Skeletal muscle cell (primary cell): Measurements from ENCODE around the gene FAM83C.
"Not testable (repeated sequence)": the region's sequence is repeated elsewhere in the genome, so short reads cannot be mapped to it uniquely, and the experiment has no call there.

Experiments used
- DNase-seq: peaks from one replicate; pipeline ENCODE4 v3.0.0-alpha.2; 2010; ENCODE audit warnings: low read depth
- H3K4me3 ChIP-seq: 2 replicates; pipeline ENCODE4 v1.5.1; 2011; ENCODE audit warnings: low read depth, mild to moderate bottlenecking, control low read depth, low read length, moderate library complexity

Gene FAM83C

DNA sequence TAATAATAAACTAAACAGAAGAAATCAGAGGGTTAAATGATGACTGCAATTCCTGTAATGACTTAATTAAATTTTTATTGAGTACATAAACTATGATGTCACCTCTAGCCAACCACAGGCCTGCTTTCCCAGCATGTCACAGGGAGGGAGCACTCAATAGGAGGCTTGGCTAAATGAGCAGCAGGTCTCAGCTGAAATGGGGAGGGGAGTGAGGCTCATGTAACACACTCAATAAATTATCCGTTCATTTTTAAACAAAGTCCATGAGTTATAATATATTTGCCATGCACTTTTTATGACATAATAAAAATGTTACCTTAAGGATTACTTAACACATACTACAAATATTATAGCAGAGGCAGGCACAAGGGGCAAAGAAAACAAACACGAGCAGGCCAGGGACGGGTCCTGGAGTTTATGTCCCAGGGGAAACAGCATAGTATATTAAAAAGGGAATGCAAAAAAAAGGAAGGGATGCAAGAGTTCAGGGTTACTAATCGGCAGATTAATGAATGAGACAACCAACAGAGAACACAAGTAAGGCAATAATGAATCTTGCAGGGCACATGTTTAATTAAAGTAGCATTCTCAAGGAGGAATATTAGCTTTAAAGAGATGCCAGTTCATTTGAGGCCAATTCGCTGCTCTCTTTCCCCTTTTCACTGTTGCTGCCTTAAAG is 27.1 kb upstream of the FAM83C start:
- peak; percentile 45 for DNase-seq
- no peak overlapping the region for H3K4me3 ChIP-seq

DNA sequence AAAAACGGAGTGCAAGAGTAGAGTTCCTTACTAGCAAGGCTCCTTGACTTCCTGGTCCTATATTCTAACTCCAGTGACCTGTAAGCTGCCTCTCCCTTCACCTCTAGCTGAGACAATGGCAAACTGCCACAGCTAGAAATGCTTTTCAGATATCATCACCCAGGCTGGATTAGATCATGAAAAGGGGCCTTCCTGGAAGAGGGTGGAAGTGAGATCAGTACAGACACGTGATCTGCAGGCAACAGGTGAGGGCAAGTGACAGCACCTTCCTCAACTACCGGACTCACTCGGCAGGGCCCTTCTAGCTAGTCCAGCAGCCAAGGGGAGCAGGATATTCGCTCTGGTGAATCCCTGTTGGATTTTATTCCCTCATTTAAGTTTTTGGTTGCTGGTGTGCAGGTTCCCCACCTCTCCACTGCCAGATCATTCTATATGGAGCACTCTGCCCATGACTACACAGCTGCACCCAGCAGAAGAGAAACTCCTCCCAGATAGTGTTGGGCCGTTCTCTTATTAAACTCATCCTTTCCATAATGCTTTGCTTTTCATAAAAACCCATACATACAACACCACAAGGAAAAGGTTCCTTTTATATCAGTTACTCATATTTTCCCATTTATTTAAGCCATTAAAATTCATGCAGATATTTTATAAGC is 26.4 kb upstream of the FAM83C start:
- no peak overlapping the region for H3K4me3 ChIP-seq
- peak; percentile 43 for DNase-seq

DNA sequence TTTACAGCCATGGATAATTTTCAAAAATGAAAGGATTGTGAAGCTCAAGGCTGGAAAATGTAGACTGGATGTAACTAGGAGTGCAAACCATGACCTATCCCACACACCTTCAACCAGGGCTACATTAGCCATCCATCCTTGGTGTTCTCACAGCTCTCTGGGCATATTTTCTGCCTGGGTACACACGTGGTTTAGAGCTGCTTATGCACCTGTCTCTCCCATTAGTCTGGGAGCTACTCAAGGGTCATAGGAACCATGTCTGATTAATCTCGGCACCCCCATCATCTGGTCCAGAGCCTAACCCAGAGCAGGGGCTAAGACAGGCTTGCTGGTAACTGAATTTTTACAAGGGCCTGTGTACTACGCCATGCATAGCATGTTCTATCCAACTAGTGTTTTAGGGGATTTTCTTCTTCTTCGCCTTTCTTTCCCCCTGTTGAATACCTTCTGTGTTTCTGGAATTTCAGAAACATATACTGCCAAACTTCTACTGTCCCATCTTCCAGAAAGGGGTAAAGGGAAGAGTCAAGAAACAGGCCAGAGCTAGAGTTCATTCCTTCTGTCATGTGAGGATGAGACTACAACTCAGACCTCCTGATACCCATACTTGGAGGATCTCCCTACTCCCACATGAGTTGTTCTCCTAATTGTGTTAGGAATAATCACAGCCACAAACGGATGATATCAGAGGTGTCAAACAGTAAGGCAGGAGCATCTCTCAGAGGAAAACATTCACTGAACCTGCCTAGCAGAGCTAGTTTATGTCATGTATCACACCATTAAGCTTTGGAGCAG is 25.4 kb upstream of the FAM83C start:
- DNase-seq, result no peak
- no peak overlapping the region for H3K4me3 ChIP-seq

DNA sequence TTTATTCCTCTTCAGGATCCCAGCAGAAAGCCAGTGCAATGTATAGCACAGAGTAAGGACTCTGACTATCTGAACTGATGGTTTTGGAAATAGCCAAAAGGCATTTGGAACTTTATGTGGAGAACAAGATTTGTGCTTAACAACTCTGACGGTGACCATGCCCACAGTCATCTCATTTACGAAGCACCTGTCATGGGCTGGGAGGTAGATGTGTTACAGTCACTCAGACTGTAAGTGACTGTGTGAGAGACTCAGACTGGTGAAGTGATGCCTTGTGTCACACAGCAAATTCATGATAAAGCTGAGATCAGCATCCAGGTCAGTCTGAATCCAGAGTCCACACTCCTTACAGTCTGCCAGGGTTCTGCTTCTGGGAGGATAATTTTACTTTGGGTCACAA is 23.9 kb upstream of the FAM83C start:
- no peak overlapping the region for H3K4me3 ChIP-seq
- DNase-seq, result no peak

DNA sequence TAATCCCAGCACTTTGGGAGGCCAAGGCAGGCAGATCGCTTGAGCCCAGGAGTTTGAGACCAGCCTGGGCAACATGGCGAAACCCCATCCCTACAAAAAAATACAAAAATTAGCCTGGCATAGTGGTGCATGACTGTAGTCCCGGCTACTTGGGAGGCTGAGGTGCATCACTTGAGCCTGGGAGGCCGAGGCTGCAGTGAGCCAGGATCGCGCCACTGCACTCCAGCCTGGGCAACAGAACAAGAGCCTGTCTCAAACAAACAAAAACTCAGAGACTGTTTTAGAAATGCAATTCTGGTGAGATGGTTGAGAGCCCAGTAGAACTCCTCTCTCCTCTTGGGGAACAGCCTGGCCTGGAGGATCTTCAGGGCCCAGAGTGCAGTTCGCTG is 23.4 kb upstream of the FAM83C start:
- H3K4me3 ChIP-seq, DNase-seq: not testable (repeated sequence)

DNA sequence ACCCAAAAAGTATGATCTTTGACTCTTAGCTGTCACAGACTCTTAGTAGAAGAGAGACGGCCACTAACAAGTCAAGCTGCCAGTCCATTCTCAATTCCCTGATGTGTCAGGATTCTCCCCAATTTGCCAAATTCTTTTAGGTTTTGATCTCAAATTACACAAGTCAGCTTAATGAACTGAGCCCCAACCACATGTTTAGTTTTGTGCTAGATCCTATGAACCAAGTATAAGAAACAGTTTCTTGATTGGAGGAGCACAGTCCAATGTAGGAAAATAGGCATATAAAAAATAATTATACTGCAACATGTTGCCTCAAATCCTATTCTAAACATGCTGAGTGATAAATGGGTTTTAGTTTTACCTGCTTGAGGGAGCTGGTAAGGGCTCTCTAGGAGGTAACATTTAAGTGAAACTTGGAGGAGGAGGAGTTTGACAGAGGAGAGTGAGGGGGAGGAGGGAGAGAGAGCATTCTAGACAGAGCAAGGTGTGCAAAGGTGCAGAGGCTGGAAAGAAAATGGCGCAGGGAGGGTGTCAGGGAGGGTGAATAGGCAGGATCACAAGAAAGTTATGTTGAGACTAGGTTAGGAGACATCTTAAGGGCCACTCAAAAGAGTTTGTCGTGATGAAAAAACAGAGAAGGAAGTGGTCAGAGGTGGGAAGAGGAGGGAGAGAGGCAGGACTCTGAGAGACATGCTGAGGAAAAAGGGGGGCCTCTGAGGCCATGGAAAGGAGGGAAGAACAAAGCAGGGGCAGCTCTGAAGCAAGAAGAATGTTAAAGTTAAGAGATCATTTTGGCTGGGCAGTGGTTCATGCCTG is 22.8 kb upstream of the FAM83C start:
- DNase-seq, result no peak
- no peak overlapping the region for H3K4me3 ChIP-seq

DNA sequence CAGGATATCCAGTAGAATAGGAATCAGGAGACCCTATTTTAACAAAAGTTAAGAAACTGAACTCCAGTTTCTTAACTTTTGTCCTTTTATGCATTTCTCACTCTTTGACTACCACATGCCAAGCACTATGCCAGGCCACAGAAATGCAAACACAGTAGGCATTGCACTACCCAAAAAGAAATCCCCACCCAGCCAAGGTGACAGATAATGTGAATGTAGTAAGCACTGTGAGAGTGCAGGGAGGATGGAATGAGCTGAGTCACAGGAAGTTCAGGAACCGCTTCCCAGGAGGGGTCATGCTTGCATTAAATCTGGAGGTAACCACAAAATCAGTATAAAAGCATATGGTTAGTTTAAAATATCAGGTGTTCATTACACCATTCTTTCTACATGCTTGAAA is 20.1 kb upstream of the FAM83C start:
- no peak overlapping the region for H3K4me3 ChIP-seq
- DNase-seq, result peak; percentile 66

DNA sequence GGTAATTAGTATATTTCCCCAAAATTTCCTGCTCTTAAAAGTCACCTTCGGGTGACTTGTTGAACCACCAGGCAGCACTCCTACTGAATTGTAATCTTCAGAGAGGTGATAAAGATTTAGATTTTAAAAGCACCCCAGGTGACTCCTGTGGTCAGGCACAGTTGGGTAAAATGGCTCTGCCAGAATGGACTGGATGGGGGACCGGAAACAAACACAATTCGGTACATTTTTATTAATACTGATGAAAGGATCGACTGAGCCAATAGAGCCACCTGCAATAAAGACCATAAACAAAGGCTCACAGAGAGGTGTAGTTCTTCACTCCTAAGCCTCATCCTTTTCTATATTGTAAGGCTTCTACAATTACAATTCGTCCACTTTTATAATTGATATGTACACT is 19.6 kb upstream of the FAM83C start:
- no peak overlapping the region for H3K4me3 ChIP-seq
- no peak for DNase-seq

DNA sequence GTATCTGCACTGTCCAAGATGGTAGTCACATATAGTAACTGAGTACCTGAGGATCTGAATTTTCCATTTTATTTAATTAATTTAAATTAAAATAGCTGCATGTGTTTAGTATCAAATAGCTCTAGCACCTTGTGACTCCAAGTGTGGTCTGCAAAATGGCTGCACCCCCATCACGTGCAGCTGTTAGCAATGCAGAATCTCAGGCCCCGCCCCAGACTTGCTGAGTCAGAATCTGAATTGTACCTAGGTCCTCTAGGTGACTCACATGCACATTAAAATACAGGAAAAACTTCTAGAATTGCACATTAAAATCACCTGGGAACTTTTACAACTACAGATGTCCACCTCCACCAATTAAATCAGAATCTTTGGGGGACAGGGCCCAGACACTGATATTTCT is 19.2 kb upstream of the FAM83C start:
- DNase-seq, result no peak
- no peak overlapping the region for H3K4me3 ChIP-seq

DNA sequence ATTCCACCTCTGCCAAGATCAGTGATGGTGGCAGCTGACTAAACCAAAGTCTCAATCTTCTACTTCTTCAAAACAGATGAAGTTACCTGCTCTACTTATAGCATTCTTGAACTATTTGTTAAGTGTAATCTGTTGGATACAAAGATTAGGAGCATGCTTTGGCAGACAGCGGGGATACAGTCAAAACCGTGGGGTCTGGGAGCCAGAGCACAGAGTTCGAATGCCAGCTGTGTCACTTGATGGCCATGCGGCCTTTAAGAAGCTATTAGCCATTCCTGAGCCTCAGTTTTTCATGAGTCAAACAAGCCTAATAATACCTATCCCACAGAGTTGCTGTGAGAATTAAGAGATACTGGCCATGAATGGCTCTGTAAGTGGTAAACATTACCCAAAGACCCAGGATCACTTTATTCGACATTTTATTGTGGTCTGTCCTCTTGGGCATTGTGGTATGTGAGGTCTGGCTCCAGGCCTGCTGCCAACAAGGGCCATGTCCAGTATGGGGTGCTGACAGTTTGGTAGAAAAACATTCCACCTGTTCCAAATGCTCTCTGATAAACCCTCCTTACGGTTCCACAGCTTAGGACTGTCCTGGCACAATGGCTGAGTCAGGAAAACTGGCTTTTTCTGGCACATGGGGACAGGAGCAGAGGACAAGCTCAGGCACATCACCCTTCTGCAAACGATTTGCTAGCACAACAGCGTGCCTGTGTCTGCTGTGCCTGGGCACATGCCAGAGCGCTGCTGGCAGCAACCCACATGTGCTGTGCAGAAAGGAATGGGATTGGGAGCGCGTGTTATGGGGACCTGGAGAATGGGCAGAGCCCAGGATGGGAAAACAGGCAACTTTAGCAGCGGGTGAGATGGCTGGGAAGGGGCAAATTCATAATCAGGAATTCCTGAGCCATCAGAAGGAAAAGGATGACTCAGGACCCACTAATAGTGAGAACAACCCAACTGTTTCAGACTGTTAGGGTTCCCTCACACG is 15.7 kb upstream of the FAM83C start:
- DNase-seq, result peak; percentile 72
- H3K4me3 ChIP-seq, result no peak overlapping the region

DNA sequence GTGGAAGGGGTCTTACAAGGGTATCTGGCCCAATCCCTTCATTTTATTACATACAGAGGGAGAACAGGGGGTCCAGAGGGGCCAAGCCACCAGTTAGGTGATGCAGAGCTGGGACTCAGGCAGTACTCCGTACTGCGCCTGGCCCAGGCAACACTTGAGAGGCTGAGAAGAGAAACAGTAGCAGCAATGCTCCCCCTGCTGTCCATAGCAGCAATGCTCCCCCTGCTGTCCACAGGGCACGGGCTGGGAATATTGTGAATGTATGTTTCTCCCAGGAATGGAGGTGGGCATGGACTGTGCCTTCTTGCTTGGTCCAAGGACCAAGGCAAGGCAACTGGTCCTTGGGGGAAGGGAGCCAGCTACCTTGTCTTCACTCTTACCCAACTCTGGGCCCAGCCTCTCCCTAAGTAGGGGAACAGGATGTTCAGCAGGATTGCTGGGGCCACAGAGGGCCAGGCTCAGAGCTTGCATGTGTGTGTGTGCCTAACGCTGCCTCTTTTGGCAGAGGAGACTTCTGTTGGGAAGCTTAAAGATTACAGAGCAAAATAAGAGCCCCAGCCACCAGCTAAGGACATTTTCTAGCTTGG is 14.8 kb upstream of the FAM83C start:
- H3K4me3 ChIP-seq, result no peak overlapping the region
- DNase-seq, result peak; percentile 90

DNA sequence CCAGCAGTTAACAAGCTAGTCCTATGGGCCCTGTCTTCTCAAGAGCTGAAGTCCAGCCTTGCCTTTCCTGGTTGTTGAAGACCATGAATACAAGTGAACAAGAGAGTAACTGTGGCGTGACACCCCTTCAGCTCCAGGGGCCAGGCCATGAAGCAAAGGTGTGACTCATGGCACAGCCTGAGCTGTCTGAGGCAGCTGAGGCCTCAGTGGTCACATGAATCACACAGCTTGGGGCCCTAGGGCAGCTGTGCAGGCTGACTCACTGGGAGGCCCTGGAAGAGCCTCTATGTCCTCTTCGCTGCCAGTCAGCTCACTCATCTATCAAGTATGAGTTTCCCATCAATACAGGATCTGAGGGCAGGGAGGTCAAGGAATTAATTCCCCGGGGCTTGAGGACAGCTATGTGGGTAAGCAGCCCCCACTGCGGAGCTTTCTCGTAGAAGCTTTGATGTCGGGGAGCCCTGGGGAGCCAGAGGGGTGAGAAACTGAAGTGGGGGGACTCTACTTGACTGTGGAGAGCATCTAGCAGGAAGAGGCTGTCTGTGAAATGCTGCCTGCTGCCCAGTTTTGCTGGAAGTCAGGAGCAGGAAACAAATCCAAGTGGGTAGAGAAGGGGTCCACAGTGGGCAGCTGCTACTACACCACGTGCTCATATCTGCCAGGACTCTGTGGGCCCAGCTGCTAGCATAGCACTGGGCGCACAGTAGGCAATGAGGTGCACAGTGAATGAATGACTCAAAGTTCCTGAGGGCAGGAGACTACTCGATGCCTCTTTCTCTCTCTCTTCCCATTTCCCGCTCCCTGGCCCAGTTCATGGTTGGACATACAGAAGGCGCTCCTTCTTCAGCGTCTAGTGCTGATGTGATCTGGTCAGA is 13.7 kb upstream of the FAM83C start:
- H3K4me3 ChIP-seq, result no peak overlapping the region
- peak; percentile 99 for DNase-seq

DNA sequence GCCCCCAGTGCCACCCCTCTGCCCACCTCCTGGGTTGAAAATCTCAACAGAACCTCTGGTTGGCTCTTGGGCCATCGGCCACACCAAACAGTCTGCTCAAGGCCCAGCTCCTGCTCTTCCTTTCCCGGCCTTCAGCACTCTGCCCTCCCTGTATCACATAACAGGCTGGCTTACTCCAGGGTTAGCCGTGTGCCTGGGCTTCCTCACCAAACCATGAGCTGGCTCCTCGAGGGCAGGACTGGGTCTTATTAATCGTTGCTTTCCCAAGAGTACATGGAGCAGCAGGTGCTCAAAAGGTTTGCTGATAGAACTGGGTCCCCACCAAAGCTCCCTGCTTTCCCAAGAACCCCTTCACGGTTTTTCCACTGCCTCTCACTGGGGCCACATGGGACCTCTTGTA is 12.7 kb upstream of the FAM83C start:
- no peak for DNase-seq
- H3K4me3 ChIP-seq, result no peak overlapping the region

DNA sequence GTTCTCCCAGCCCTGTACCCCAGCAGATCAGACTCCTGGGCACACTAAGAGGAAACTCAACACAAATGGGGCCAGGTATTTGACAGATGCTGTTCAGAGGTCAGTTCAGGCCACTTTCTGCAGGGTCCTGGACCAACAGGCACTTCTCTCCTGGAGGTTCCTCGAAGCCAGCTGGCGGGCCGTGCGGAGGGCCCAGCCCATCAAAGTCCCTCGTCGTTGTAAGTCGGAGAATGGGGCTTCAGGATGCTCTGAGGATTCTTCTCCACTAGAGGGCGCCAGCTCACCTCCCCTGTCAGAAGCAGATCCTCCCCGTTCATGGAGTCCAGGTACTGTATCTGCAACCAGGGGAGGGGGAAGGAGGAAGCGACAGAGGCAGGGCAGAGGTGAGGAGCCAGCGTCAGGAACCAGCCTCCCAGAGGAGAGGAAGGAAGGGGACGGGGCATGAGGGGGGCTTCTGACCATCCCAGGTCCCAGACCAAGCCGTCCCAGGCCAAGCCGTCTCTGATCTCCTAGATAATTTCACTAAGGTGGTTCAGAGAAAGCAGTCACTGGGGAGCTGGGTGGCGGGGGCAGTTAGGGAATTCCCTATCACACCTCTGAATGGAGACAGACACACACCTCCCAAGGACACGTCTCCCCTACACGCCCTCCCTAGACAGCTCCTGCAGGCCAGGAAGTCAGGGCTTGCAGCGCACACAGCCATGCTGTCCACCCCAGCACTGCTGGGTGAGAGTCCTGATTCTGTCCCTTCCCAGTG is 11.7 kb upstream of the FAM83C start:
- peak; percentile 65 for DNase-seq
- no peak overlapping the region for H3K4me3 ChIP-seq

DNA sequence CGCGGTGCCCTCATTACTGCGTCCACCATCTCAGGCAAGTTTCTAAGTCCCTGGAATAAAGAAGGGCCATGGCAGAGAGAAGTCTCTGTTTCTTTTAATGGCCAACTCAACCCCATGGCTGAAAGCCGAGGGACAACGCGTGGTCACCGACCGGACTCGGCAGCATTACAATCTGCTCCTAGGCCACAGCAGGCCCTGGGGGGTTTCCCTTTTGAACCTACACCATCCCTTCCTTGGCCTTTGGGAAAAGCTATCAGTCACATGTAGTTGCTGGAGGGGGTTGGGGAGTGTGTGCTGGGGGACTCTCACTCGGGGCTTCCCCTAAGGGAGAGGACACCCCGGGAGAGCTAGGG is 11.1 kb upstream of the FAM83C start:
- H3K4me3 ChIP-seq, result no peak overlapping the region
- no peak for DNase-seq

DNA sequence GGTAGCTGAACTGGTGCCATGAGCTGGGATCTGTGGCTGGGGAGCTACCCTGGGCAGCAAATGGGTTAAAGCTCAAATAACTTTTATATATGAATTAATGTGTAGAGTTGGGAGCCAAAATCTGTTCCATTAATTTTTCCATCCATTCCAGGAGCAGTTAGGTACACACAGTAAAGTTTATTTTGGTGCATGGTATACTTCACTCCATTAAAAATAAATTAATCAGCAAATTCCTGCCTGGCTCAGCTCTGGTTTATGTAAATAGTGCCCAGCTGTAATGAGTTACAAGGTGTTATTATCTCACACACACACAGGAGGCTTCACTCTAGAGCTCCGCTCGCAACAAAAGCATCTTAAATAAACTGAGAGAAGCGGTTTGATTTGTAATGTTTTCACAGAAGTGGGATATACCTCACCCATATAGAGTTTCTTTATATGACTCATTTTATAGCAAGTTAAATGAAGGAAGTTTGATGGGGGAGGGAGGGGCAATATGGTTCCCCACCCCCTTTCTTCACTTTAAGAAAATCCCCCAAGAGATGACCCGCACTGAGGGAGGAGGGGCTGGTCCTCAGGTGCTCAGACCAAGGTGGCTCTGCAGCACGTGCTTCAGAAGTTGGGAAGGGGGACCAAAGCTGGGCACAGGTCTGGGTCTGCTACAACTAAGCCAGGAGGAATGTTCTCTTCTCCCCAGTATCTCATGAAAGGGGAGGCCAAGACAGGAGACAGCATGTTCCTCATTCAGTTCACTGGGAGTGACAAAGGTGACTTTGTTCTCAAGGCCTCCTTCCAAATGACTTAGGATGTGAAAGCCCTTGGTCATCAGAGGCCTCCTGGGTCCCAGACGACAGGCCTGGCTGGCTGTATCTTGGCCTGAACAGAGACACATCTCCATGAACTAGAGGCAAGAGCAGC is 10.5 kb upstream of the FAM83C start:
- peak; percentile 48 for DNase-seq
- no peak overlapping the region for H3K4me3 ChIP-seq
